ENCODE measurements around the gene TSPEAR.

GRCh38 chr21:44510109-44510507, 201.3 kb downstream of the TSPEAR start:
- TF ChIP-seq, protein P1, sequence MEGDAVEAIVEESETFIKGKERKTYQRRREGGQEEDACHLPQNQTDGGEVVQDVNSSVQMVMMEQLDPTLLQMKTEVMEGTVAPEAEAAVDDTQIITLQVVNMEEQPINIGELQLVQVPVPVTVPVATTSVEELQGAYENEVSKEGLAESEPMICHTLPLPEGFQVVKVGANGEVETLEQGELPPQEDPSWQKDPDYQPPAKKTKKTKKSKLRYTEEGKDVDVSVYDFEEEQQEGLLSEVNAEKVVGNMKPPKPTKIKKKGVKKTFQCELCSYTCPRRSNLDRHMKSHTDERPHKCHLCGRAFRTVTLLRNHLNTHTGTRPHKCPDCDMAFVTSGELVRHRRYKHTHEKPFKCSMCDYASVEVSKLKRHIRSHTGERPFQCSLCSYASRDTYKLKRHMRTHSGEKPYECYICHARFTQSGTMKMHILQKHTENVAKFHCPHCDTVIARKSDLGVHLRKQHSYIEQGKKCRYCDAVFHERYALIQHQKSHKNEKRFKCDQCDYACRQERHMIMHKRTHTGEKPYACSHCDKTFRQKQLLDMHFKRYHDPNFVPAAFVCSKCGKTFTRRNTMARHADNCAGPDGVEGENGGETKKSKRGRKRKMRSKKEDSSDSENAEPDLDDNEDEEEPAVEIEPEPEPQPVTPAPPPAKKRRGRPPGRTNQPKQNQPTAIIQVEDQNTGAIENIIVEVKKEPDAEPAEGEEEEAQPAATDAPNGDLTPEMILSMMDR (IDR thresholded peaks at IDR 0.05) = no peak
- TF ChIP-seq ZFX (IDR thresholded peaks at IDR 0.05; ENCODE audit: borderline replicate concordance) = no peak

All from 22Rv1 (cell line).